Neural progenitor cell (in vitro differentiated cells): Measurements from ENCODE around the gene TP53TG3B. TPM values are rescaled to one million over a fixed set of nuclear protein-coding genes. Genes with fewer than 3 reads are reported as not detected.
"Not testable (repeated sequence)": the region's sequence is repeated elsewhere in the genome, so short reads cannot be mapped to it uniquely, and the experiment has no call there.

ENCODE experiments used
- DNase-seq: peaks from one replicate; pipeline ENCODE4 v3.0.0-alpha.2; 2016; ENCODE audit warnings: low spot score
- H2AFZ ChIP-seq: fragments of 200-600 bp; sonication (generic); replicated peaks from 2 replicates; pipeline ENCODE4 v1.6.1; 2016; ENCODE audit warnings: antibody characterized with exemption
- H3F3A ChIP-seq: fragments of 200-600 bp; sonication (generic); 2 replicates; pipeline ENCODE4 v1.6.1; 2016; ENCODE audit warnings: antibody characterized with exemption, low read depth
- H3K27ac ChIP-seq: fragments of 200-600 bp; sonication (generic); 2 replicates; pipeline ENCODE4 v1.5.1; 2016; ENCODE audit warnings: mild to moderate bottlenecking
- H3K27me3 ChIP-seq: fragments of 200-600 bp; sonication (generic); 2 replicates; pipeline ENCODE4 v1.6.1; 2016; ENCODE audit warnings: mild to moderate bottlenecking, moderate library complexity
- H3K36me3 ChIP-seq: fragments of 200-600 bp; sonication (generic); 2 replicates; pipeline ENCODE4 v1.5.1; 2016
- H3K4me1 ChIP-seq: fragments of 200-600 bp; sonication (generic); 2 replicates; pipeline ENCODE4 v1.6.1; 2016; ENCODE audit warnings: mixed run types
- H3K4me2 ChIP-seq: fragments of 200-600 bp; sonication (generic); 2 replicates; pipeline ENCODE4 v1.6.1; 2016
- H3K4me3 ChIP-seq: fragments of 200-600 bp; sonication (generic); 2 replicates; pipeline ENCODE4 v1.5.1; 2016
- H3K79me2 ChIP-seq: fragments of 200-600 bp; sonication (generic); 2 replicates; pipeline ENCODE4 v1.6.1; 2016; ENCODE audit warnings: low read depth
- H3K9ac ChIP-seq: fragments of 200-600 bp; sonication (generic); 2 replicates; pipeline ENCODE4 v1.6.1; 2016
- H3K9me3 ChIP-seq: fragments of 200-600 bp; sonication (generic); 2 replicates; pipeline ENCODE4 v1.5.1; 2016; ENCODE audit warnings: low read depth
- H4K20me1 ChIP-seq: fragments of 200-600 bp; sonication (generic); 2 replicates; pipeline ENCODE4 v1.6.1; 2016; ENCODE audit warnings: low read depth
- H3K27ac Mint-ChIP-seq: 3 replicates; pipeline ENCODE4 v1.8.0; 2021; ENCODE audit warnings: mixed read lengths
- H3K27me3 Mint-ChIP-seq: 2 replicates; pipeline ENCODE4 v1.8.0; 2022; ENCODE audit warnings: low read depth, mild to moderate bottlenecking, inconsistent platforms, moderate library complexity, mixed read lengths; ENCODE audit not compliant: insufficient read depth
- H3K36me3 Mint-ChIP-seq: 3 replicates; pipeline ENCODE4 v1.8.0; 2021; ENCODE audit warnings: mixed read lengths
- H3K4me1 Mint-ChIP-seq: 3 replicates; pipeline ENCODE4 v1.8.0; 2021; ENCODE audit warnings: mixed read lengths
- H3K4me3 Mint-ChIP-seq: 3 replicates; pipeline ENCODE4 v1.8.0; 2021; ENCODE audit warnings: mild to moderate bottlenecking, moderate library complexity, mixed read lengths
- H3K9me3 Mint-ChIP-seq: 3 replicates; pipeline ENCODE4 v1.8.0; 2020; ENCODE audit warnings: mixed read lengths
- small RNA-seq: library from RNA; depleted of rRNA; stranded (forward); fragments of <200 nt; gene quantifications from one replicate; pipeline ENCODE3, GENCODE V24; 2015
- total RNA-seq: library from RNA; depleted of rRNA; stranded (reverse); fragments of >200 nt; gene quantifications from 2 replicates; pipeline ENCODE4 v1.2.3, GENCODE V29; 2015; ENCODE audit warnings: low replicate concordance

Gene TP53TG3B
- not detected in 2 replicates for total RNA-seq

GRCh38 chr16:33360541-33360940, at the start of gene TP53TG3B:
TP53TG3B (plus strand) TSS chr16:33360841; CDS start chr16:33360909, 68 bp downstream.
- H3K4me2 ChIP-seq, H3K27ac ChIP-seq, H3K36me3 ChIP-seq, H2AFZ ChIP-seq, H3K79me2 ChIP-seq, H3K4me1 Mint-ChIP-seq, DNase-seq, H3K9me3 ChIP-seq, H3K36me3 Mint-ChIP-seq, H3K27ac Mint-ChIP-seq, H3K9ac ChIP-seq, H3K4me1 ChIP-seq, H3K27me3 Mint-ChIP-seq, H4K20me1 ChIP-seq, H3K27me3 ChIP-seq, H3K9me3 Mint-ChIP-seq, H3F3A ChIP-seq, H3K4me3 ChIP-seq, H3K4me3 Mint-ChIP-seq: not testable (repeated sequence)

GRCh38 chr16:33336226-33337012, 24.2 kb upstream of the TP53TG3B start:
- not testable (repeated sequence) for H3K4me1 ChIP-seq, H3K4me1 Mint-ChIP-seq, H3K36me3 ChIP-seq, H4K20me1 ChIP-seq, H3K9me3 Mint-ChIP-seq, H3F3A ChIP-seq, H3K9me3 ChIP-seq, H3K4me3 ChIP-seq, H3K9ac ChIP-seq, H2AFZ ChIP-seq, H3K36me3 Mint-ChIP-seq, H3K79me2 ChIP-seq, H3K27ac ChIP-seq, H3K27me3 Mint-ChIP-seq, H3K4me2 ChIP-seq, H3K27me3 ChIP-seq, H3K4me3 Mint-ChIP-seq, H3K27ac Mint-ChIP-seq
- DNase-seq, result peak; percentile 1

DNA sequence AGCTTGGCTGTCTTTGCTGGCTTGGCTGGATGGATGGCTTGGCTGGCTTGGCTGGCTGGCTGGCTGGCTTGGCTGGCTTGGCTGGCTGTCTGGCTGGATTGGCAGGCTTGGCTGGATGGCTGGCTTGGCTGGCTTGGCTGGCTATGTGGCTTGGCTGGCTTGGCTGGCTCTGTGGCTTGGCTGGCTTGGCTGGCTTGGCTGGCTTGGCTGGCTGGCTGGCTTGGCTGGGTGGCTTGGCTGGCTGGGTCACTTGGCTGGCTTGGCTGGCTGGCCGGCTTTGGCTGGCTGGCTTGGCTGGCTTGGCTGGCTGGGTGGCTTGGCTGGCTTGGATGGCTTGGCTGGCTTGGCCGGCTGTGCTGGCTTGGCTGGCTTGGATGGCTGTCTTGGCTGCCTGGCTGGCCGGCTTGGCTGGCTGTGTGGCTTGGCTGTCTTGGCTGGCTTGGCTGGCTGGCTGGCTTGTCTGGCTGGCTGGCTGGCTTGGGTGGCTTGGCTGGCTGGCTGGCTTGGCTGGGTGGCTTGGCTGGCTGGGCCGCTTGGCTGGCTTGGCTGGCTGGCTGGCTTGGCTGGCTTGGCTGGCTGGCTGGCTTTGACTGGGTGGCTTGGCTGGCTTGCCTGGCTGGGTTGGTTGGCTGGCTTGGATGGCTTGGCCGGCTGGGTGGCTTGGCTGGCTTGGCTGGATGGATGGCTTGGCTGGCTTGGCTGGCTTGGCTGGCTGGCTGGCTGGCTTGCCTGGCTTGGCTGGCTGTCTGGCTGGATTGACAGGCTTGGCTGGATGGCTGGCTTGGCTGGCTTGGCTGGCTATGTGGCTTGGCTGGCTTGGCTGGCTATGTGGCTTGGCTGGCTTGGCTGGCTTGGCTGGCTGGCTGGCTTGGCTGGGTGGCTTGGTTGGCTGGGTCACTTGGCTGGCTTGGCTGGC, 22.8 kb upstream of the TP53TG3B start:
- H3K4me1 ChIP-seq, H4K20me1 ChIP-seq, H3K79me2 ChIP-seq, H3K27ac ChIP-seq, H3K4me3 Mint-ChIP-seq, H3K4me3 ChIP-seq, H3K4me1 Mint-ChIP-seq, H3K9me3 ChIP-seq, H3K27ac Mint-ChIP-seq, H3K4me2 ChIP-seq, H3K27me3 ChIP-seq, H3K27me3 Mint-ChIP-seq, H3K36me3 ChIP-seq, H3K9ac ChIP-seq, H2AFZ ChIP-seq, H3K36me3 Mint-ChIP-seq, H3K9me3 Mint-ChIP-seq, H3F3A ChIP-seq: not testable (repeated sequence)
- peak; percentile 1 for DNase-seq

GRCh38 chr16:33338543-33338951, 22.1 kb upstream of the TP53TG3B start:
- H3K4me3 Mint-ChIP-seq, H3K9me3 ChIP-seq, H3K79me2 ChIP-seq, H3K27me3 Mint-ChIP-seq, H3K4me1 ChIP-seq, H3K27me3 ChIP-seq, H3K27ac ChIP-seq, H3K36me3 ChIP-seq, DNase-seq, H3F3A ChIP-seq, H3K9ac ChIP-seq, H2AFZ ChIP-seq, H4K20me1 ChIP-seq, H3K9me3 Mint-ChIP-seq, H3K4me3 ChIP-seq, H3K36me3 Mint-ChIP-seq, H3K4me1 Mint-ChIP-seq, H3K27ac Mint-ChIP-seq, H3K4me2 ChIP-seq: not testable (repeated sequence)

GRCh38 chr16:33339093-33340061, 21.3 kb upstream of the TP53TG3B start:
- H3K4me3 Mint-ChIP-seq, H3K36me3 ChIP-seq, H3K27ac ChIP-seq, H3K4me3 ChIP-seq, H3K36me3 Mint-ChIP-seq, H3K4me1 Mint-ChIP-seq, H3K9me3 Mint-ChIP-seq, H3K4me2 ChIP-seq, H3K9ac ChIP-seq, H3K27ac Mint-ChIP-seq, H2AFZ ChIP-seq, H3K27me3 ChIP-seq, H3K4me1 ChIP-seq, H3K9me3 ChIP-seq, H3K27me3 Mint-ChIP-seq, H4K20me1 ChIP-seq, H3F3A ChIP-seq, H3K79me2 ChIP-seq: not testable (repeated sequence)
- DNase-seq, result peak; percentile 1

Small RNAs within 50 kb of the gene (small RNA-seq; reads per million reads assigned to genes)
- gene AC141257.3 (not detected), gene AC141257.4 (not detected)

Other genes starting within 250 kb of the TP53TG3B start
- gene TP53TG3C, start 166.6 kb upstream of the TP53TG3B start, total RNA-seq, result not detected in 2 replicates
- not detected in 2 replicates for gene TP53TG3E, start 56.5 kb upstream of the TP53TG3B start, total RNA-seq
- gene TP53TG3F, start 98.8 kb downstream of the TP53TG3B start, total RNA-seq, result not detected in 2 replicates